ENCODE data around the gene LDLRAD4. TPM values are rescaled to one million over a fixed set of nuclear protein-coding genes. Genes with fewer than 3 reads are reported as not detected.
A peak's percentile ranks its signal among the peaks of the same experiment; 100 is the strongest.

LDLRAD4 gene
- total RNA-seq, 1 donor, result 0.43 TPM

DNA sequence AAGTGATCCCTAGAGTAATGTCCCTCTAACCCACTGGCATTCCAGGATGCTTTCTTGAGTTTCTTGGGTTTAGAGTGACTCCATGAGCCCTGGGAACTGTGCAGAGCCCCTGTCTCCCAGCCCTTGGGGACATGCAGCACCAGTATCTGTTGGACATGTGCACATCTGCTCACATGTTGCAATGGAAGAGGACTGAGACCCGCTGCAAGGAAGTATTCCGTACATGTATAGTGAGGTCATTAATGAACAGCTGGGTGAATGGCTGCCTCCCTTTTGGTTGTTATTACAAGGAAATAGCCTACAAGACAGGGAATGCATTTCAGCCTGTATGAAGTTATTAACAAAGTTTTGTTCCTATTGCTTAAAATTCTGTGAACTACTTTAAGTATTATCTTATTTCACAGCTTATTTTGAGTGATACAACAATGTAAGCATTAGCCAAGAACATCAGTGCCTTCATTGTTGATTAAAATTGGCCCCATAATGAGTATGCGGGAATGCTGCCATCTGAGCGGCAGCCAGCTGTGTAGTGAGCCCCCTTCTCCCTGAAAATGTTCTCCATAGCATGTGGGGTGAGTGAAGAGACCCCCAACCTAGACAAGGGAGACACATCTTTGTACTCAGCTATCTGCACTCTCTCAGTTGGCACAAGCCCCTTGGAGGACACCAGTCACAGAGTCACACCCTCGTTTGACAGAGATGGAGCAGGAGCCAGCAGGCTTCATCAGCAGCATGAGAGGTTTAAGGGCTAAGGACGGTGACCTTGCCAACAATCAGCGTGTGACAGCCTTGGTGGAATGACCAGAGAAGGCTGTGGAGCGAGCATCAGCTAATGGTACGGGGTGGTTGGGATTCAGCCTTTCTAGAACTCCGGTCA, 420.4 kb downstream of the LDLRAD4 start:
- DNase-seq (ENCODE audit: low read depth), result no peak

DNA sequence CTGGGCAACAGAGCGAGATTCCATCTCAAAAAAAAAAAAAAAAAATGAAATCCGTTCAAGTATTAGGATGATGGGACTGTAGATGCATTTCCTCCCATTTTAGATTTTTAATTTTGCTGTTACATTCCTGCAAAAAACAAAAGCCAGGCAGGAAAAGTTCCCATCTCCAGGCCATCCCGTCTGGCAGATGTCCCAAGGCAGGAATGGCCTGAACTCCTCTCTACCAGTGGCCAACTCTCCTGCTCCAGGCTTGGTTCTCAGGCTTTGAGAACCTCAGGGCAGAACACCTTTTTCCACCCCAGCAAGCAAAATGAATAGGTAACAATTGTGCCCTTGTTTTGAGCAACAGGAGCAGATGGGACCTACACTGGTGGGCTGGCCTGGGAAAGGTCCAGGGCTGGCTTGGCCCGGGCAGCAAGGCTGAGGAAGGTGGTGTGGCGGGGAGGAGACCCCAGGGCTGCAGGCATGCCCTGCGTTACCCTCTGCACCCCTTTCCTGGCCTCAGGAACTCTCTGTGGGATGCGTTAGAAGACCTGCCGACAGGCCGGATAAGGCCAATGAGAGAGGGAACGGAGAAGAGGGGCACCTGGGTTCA, 421.8 kb downstream of the LDLRAD4 start:
- TF ChIP-seq, protein P1, sequence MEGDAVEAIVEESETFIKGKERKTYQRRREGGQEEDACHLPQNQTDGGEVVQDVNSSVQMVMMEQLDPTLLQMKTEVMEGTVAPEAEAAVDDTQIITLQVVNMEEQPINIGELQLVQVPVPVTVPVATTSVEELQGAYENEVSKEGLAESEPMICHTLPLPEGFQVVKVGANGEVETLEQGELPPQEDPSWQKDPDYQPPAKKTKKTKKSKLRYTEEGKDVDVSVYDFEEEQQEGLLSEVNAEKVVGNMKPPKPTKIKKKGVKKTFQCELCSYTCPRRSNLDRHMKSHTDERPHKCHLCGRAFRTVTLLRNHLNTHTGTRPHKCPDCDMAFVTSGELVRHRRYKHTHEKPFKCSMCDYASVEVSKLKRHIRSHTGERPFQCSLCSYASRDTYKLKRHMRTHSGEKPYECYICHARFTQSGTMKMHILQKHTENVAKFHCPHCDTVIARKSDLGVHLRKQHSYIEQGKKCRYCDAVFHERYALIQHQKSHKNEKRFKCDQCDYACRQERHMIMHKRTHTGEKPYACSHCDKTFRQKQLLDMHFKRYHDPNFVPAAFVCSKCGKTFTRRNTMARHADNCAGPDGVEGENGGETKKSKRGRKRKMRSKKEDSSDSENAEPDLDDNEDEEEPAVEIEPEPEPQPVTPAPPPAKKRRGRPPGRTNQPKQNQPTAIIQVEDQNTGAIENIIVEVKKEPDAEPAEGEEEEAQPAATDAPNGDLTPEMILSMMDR (IDR thresholded peaks at IDR 0.05; ENCODE audit: insufficient read depth, low read depth, low read length), result no peak
- H3K4me3 ChIP-seq (ENCODE audit: low read depth, low read length), result no peak overlapping the region
- no peak for DNase-seq (ENCODE audit: low read depth)

More for the DNA sequence above, 420.4 kb downstream of the LDLRAD4 start:
- TF ChIP-seq, protein P1 (IDR thresholded peaks at IDR 0.05; ENCODE audit: insufficient read depth, low read depth, low read length), result no peak
- no peak overlapping the region for H3K4me3 ChIP-seq (ENCODE audit: low read depth, low read length)

DNA sequence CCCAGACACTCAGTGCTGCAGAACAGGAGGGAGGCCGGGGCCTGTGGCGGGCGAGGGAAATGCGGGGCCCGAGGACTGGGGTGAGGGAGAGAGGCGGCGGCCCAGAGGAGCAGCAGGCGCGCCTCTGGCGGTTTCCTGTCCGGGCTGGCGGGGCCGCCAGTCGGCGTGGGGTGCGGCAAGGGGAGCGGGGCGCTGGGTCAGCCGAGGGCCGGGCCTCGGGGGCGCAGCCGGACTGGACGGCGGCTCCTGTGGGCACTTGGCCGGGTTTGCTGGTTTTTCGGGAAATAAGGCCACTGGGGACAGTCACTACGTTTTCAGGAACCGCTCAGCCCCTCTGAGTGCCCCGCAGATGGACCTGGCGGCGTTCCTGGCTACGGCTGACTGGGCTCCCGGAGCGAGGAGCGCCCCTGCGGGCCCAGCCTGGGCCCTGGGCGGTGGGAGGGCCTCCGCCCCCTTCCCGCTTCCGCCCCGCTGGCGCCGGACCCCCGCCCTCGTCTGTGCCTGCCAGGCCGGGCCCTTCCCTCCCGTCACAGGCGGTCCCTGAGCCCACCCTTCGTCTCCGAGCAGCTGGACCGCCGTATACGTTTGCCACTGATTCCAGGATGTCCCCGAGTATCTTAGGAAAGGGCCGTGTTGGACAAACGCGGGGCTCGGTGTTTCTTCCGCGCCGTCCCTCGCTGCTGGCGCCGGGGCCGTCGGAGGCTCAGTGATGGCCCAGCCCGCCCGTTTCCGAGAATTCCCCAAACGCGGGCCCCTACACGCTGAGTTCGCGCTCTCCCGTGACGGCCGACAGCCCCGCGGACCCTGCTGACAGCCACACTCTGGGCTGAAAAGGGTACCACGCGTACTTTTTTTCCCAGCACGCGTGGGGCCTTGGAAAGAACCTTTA, 423.2 kb downstream of the LDLRAD4 start:
- no peak for DNase-seq (ENCODE audit: low read depth)
- TF ChIP-seq, protein P1 (IDR thresholded peaks at IDR 0.05; ENCODE audit: insufficient read depth, low read depth, low read length), result no peak
- peak overlapping the region; percentile 36 for H3K4me3 ChIP-seq (ENCODE audit: low read depth, low read length)

DNA sequence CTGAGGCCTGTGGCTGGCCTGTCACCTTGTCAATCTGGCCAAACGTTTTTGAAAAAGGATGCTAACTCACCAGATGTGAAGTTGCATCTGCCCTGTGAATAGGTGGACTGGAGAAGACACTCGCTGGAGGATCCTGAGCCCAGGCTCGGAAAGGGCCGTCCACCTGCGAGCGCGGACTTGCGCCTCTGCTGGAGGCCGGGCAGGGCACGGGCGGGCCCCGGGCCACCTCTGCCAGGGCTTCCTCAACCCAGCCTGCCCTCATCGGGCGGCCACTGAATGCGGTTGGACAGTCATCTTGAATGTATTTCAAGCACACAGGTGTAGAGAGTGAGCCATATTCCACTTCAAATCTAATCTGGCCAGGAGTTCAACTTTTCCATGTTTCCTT, 423.9 kb downstream of the LDLRAD4 start:
- TF ChIP-seq, protein P1 (IDR thresholded peaks at IDR 0.05; ENCODE audit: insufficient read depth, low read depth, low read length), result no peak
- no peak for DNase-seq (ENCODE audit: low read depth)

DNA sequence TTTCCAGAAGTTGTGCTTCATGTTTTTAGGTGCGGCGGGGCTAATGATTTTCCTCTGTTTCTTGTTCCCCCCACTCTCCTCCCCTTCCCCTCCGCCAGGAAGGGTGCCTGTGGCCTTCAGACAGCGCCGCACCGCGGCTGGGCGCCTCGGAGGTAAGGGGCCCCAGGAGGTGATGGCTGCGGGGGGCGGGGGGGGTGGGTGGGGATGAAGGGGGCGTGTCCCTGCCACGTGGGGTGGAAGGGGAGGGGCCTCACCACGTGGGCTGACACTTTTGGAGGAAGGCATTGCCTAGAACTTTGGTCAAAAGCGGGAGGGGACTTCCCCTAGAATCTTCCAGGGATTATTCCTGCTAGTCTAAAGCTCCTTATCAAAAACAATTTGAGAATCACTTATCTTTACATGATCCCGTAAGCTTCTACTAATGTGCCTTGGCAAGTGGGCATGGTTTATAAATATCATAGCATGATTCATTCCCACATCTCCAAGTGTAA, 424.7 kb downstream of the LDLRAD4 start:
- TF ChIP-seq, protein P1 (IDR thresholded peaks at IDR 0.05; ENCODE audit: insufficient read depth, low read depth, low read length), result no peak
- DNase-seq (ENCODE audit: low read depth), result no peak

More for the DNA sequence above, 423.9 kb downstream of the LDLRAD4 start:
- H3K4me3 ChIP-seq (ENCODE audit: low read depth, low read length), result no peak overlapping the region

DNA sequence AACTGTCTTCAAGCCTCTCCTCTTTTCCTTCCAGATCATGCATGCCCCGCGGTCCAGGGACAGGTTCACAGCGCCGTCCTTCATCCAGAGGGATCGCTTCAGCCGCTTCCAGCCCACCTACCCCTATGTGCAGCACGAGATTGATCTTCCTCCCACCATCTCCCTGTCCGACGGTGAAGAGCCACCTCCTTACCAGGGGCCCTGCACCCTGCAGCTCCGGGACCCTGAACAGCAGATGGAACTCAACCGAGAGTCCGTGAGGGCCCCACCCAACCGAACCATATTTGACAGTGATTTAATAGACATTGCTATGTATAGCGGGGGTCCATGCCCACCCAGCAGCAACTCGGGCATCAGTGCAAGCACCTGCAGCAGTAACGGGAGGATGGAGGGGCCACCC, 426.5 kb downstream of the LDLRAD4 start:
- no peak overlapping the region for H3K4me3 ChIP-seq (ENCODE audit: low read depth, low read length)
- no peak for DNase-seq (ENCODE audit: low read depth)
- TF ChIP-seq, protein P1 (IDR thresholded peaks at IDR 0.05; ENCODE audit: insufficient read depth, low read depth, low read length), result no peak

More for the DNA sequence above, 424.7 kb downstream of the LDLRAD4 start:
- no peak overlapping the region for H3K4me3 ChIP-seq (ENCODE audit: low read depth, low read length)

Data from fibroblast of villous mesenchyme (primary cell).